Heart right ventricle (tissue), 16 donors: Measurements from ENCODE around the gene NSUN2. TPM values are rescaled to one million over a fixed set of nuclear protein-coding genes. Genes with fewer than 3 reads are reported as not detected.

Source experiments
- ATAC-seq, 8 donors: fragments of 200-7000 bp; cut with Tn5 transposase; one replicate each; pipeline ENCODE4 v1.9.1; 2020; ENCODE audit warnings: mild to moderate bottlenecking in 8 of 8, moderate library complexity in 8 of 8, moderate number of reproducible peaks in 1 of 8
- DNase-seq, 2 donors: peaks; one replicate each; pipeline ENCODE4 v3.0.0-alpha.2; 2020
- H3K27ac ChIP-seq, 10 donors: fragments of 200-600 bp; sonication (generic) in 2 of 10; one replicate each; pipeline versions ENCODE4 v1.5.0 to v1.8.0; 2020 to 2022; ENCODE audit warnings: mild to moderate bottlenecking in 3 of 10
- H3K27me3 ChIP-seq, 7 donors: fragments of 200-600 bp; one replicate each; pipeline ENCODE4 v1.8.0; 2021 to 2022; ENCODE audit warnings: mild to moderate bottlenecking in 2 of 7
- H3K36me3 ChIP-seq, 9 donors: fragments of 200-600 bp; sonication (generic) in 1 of 9; one replicate each; pipeline versions ENCODE4 v1.5.0 to v1.8.0; 2020 to 2022; ENCODE audit warnings: mild to moderate bottlenecking in 2 of 9
- H3K4me1 ChIP-seq, 9 donors: fragments of 200-600 bp; sonication (generic) in 1 of 9; one replicate each; pipeline versions ENCODE4 v1.5.0 to v1.8.0; 2020 to 2022; ENCODE audit warnings: mild to moderate bottlenecking in 4 of 9
- H3K4me3 ChIP-seq, 10 donors: fragments of 200-600 bp; sonication (generic) in 2 of 10; one replicate each; pipeline versions ENCODE4 v1.5.0 to v1.8.0; 2020 to 2022; ENCODE audit warnings: mild to moderate bottlenecking in 7 of 10, moderate library complexity in 2 of 10
- H3K9me3 ChIP-seq, 11 donors: fragments of 200-600 bp in 10 of 11; sonication (generic) in 2 of 11; one replicate each; pipeline versions ENCODE4 v1.5.0 to v1.8.0; 2013 to 2022; ENCODE audit warnings: mild to moderate bottlenecking in 2 of 11, control low read depth in 1 of 11, moderate library complexity in 1 of 11
- WGBS, 2 donors: extraction: QIAGEN DNeasy Blood & Tissue Kit; methylation state at CpG; one replicate each; pipeline ENCODE4 v1.1.7; 2013; ENCODE audit warnings: inconsistent platforms in 1 of 2; 5-methylcytosine and 5-hydroxymethylcytosine counted together
- intact Hi-C, 10 donors: fragments of 100-400 bp; cut with DNase I; formaldehyde crosslinking; loops; one replicate each; pipeline versions ENCODE4 v1.11.1 to v1.14.2; 2022
- polyA plus RNA-seq, 2 donors: library from polyadenylated mRNA; stranded (reverse); fragments of 200-250 nt; gene quantifications; one replicate each; pipeline ENCODE4 v1.2.3, GENCODE V29; 2013
- total RNA-seq, 10 donors: library from RNA; stranded (reverse); fragmentation: NEBNext Ultra II Directional in 3 of 10; extraction: Animal tissue kit (Norgen Biotek cat#: 25700) in 3 of 10; gene quantifications; one replicate each; pipeline versions ENCODE4 v1.2.1 to v1.2.4, GENCODE V29; 2021 to 2023
- TF ChIP-seq, protein P1 (sequence below), 9 donors: fragments of 200-600 bp; sonication (generic) in 2 of 9; IDR thresholded peaks; one replicate each; pipeline versions ENCODE4 v1.5.0 to v1.8.0; 2021 to 2022; ENCODE audit warnings: antibody characterized with exemption in 9 of 9, mild to moderate bottlenecking in 5 of 9, moderate library complexity in 1 of 9
- donor health status: Arrhythmogenic right ventricular cardiomyopathy.
- donor health status: ischemic (EF 13 %, LVEDD 7.1; RV severe dilation, severe dysfunction).
- donor health status: healthy with polysubstance abuse.
- donor health status: DM: no; HTN: yes; CAD: no.
- donor health status: DM: no; HTN: no; CAD: no.
- donor health status: ischemic (EF 25% LVEDD 6.9; RV normal size, moderate dysfunction).
- donor health status: ischemic (EF 25% LVEDD 5.7; RV mildly dilated, moderate dysfunction).
- donor health status: healthy.
- donor health status: DM: yes; HTN: yes; CAD: no.
- donor health status: Ischemic cardiomyopathy.
- donor health status: ischemic (EF 35%, LVEDD 5.7; RV mildly dilated, moderate dysfunction).
- donor health status: nonischemic (EF 11% LVEDD 7.7; RV severe dilation, severe dysfunction).
- donor health status: DM: yes; HTN: yes; CAD: no.
- donor health status: PGD.
- donor health status: ischemic (EF 29% LVEDD 5.4; RV normal size, mild dysfunction).
- donor health status: nonischemic (EF 23%, LVEDD 6.1; RV moderate dilation, normal function).

The NSUN2 gene
- total and polyA plus RNA-seq, 12 donors, result 27.9 to 42.6 (median 34.9) TPM

DNA sequence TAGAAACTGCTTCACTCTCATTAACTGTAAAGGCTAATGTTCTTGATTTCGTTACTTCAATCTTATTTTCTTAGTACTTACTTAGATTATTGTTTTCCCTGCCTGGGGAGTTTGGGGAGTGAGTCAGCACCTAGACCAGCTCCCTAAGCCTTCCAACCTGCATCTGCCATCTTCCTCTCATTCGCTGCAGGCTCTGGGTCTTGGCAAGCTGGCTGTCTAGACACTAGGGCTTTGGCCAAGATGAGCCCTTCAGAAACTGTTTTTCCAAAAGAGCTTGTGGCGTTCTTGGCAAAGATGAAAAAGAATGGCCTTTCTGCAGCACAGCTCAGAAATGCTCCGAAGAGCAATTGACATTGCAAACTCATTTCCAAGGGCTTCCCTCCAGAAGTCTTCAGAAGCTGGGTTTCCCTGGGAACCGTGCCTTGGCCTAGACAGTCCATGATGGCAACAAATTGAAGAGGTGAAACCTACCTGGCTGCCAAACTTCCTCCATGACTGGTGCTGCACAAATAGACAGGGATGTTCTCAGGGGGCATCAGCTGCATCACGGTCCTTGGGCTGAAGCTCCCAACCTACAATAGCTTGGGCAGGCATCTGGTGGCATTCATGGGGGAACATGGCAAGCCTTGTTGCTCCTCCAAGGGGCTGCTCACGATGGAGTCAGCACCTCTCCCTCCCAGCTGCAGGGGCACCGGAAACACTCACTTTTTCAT lies 76.6 kb downstream of the NSUN2 start:
- DNase-seq (no peak), ATAC-seq (no peak)
- 78 to 79% methylated on average over 8 of the region's 8 CpGs for WGBS, 2 donors
- peaks cover 0 to 8% (median 0%) of the 10 kb centered on the region in 11 donors for H3K9me3 ChIP-seq
- TF ChIP-seq, protein P1, sequence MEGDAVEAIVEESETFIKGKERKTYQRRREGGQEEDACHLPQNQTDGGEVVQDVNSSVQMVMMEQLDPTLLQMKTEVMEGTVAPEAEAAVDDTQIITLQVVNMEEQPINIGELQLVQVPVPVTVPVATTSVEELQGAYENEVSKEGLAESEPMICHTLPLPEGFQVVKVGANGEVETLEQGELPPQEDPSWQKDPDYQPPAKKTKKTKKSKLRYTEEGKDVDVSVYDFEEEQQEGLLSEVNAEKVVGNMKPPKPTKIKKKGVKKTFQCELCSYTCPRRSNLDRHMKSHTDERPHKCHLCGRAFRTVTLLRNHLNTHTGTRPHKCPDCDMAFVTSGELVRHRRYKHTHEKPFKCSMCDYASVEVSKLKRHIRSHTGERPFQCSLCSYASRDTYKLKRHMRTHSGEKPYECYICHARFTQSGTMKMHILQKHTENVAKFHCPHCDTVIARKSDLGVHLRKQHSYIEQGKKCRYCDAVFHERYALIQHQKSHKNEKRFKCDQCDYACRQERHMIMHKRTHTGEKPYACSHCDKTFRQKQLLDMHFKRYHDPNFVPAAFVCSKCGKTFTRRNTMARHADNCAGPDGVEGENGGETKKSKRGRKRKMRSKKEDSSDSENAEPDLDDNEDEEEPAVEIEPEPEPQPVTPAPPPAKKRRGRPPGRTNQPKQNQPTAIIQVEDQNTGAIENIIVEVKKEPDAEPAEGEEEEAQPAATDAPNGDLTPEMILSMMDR (IDR thresholded peaks at IDR 0.05), result no peak
- no peaks in the 10 kb centered on the region for H3K4me1 ChIP-seq
- peaks cover 0 to 3% (median 0%) of the 10 kb centered on the region in 7 donors for H3K27me3 ChIP-seq
- no peak overlapping the region for H3K27ac ChIP-seq
- intact Hi-C loops, result no loop called here
- H3K36me3 ChIP-seq, result no peaks in the 10 kb centered on the region
- H3K4me3 ChIP-seq, result no peak overlapping the region

DNA sequence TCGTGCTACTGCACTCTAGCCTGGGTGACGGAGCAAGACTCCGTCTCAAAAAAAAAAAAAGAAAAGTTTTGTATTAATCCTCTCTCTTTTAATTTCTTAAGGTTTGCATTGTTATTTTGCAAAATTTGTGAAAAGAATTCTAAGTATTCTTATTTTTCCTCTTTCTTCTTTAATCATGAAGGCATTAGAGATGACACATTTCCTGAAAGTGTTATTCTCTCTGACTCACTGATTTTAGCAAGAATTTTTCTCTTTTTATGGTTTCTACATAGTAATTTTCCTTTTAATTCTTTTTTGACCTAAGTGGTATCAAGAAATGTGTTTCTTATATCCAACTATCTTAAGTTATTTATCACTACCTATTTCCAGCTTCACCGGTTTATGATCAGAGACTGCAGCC lies 78.0 kb downstream of the NSUN2 start:
- Histone ChIP-seq H3K4me1 (no peaks in the 10 kb centered on the region), H3K9me3 (no peaks in the 10 kb centered on the region), H3K36me3 (no peaks in the 10 kb centered on the region), H3K4me3 (no peak overlapping the region), H3K27ac (no peak overlapping the region), H3K27me3 (peaks cover 0 to 4% (median 0%) of the 10 kb centered on the region in 7 donors)
- TF ChIP-seq, protein P1 (IDR thresholded peaks at IDR 0.05), result no peak
- ATAC-seq (no peak), DNase-seq (no peak)
- 83 to 94% methylated on average over 4 of the region's 4 CpGs for WGBS, 2 donors
- intact Hi-C loops, result no loop called here

DNA sequence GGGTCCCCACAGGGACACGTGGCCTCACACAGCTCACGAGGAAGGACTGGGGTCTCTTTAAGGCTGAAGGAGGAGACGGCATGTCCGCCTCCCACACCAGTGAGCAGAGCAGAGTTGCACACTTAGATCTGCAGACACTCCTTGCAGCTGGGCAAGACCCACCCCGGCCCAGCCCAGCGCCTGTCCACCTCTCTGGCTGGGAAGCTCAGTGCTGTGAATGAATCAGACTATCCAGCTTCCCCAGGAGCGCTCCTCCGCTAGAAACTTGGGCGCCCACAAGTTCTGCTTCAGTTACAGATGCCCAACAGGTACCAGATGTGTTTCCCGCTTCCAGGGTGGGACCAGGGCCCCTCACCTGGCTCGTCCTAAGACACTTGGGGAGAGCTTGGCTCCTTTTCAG lies 78.9 kb downstream of the NSUN2 start:
- Histone ChIP-seq H3K27me3 (peaks cover 0 to 4% (median 0%) of the 10 kb centered on the region in 7 donors), H3K9me3 (no peaks in the 10 kb centered on the region), H3K36me3 (no peaks in the 10 kb centered on the region), H3K4me3 (no peak overlapping the region), H3K27ac (no peak overlapping the region), H3K4me1 (no peaks in the 10 kb centered on the region)
- ATAC-seq (no peak), DNase-seq (no peak)
- 75 to 77% methylated on average over 11 of the region's 11 CpGs for WGBS, 2 donors
- intact Hi-C loops, result no loop called here
- TF ChIP-seq, protein P1 (IDR thresholded peaks at IDR 0.05), result no peak

DNA sequence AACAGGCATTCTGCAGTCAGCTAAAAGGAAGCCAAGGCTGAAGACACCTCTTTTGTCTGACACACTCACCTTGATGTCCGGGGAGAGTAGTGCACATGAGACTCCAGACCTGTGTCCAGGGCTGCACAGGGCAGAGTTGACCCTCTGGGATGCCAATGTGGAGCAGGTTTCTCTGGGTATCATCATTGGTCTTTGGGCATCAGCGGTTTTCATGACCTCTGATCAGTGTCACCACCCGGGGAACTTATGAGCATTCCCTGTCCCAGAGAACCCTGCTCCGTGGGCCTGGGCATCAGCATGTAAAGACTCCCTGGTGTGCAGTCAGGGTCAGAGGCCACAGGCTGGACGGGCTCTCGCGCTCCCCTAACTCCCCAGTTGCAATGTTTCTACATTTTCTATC lies 80.2 kb downstream of the NSUN2 start:
- TF ChIP-seq, protein P1 (IDR thresholded peaks at IDR 0.05), result no peak
- Histone ChIP-seq H3K4me1 (no peaks in the 10 kb centered on the region), H3K27me3 (peaks cover 0 to 4% (median 0%) of the 10 kb centered on the region in 7 donors), H3K9me3 (no peaks in the 10 kb centered on the region), H3K36me3 (no peaks in the 10 kb centered on the region), H3K27ac (no peak overlapping the region), H3K4me3 (no peak overlapping the region)
- no peak for ATAC-seq
- DNase-seq, result no peak
- 85 to 90% methylated on average over 7 of the region's 7 CpGs for WGBS, 2 donors
- intact Hi-C loops, result no loop called here
